ENCODE results near the gene SHC4.
"Not testable (repeated sequence)": the region's sequence is repeated elsewhere in the genome, so short reads cannot be mapped to it uniquely, and the experiment has no call there.

Gene SHC4

DNA sequence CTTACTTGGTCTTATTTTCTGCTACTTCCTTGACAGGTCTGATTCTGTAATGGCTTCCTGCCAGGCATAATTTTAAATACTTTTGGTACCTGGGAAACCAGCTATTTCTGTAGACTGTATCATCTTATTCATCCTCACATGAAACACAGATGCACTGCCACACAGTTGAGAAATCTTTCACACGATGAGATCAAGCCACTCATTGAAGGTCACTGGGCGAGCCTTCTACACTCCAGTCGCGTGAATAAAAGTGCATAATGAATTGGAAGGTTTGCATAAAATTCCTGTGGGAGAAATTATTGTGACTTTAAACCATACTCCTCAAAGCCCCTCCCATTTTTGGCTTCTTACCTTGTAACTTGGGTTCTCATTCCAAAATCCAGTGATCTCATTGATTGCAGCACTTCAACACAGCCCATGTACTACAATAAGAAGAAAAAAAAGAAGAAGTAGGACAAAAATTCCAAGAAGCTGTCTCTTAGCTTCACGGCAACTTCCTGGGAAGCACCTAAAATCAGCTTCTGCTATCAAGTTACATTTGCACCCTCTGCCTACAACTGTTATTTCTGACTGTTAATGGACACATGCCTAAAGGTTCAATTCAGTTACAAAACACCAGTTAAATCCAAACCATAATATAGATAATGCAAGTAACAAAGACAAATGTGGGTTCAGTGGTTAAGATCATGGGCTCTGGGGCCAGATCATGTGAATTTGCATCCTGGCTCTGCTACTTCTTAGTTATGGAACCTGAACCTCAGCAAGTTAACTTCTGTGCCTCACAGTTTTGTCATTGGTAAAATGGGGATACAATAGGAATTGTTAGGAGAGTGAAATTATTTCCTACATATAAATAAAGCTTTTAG is 39.0 kb downstream of the SHC4 start:
- DNase-seq (ENCODE audit: low read depth), result no peak

- no peak for DNase-seq (ENCODE audit: low read depth)
Observed at GRCh38 chr15:48922046-48922445, 41.7 kb downstream of the SHC4 start.

- no peak for DNase-seq (ENCODE audit: low read depth)
Observed at GRCh38 chr15:48916721-48917120, 47.0 kb downstream of the SHC4 start.

DNA sequence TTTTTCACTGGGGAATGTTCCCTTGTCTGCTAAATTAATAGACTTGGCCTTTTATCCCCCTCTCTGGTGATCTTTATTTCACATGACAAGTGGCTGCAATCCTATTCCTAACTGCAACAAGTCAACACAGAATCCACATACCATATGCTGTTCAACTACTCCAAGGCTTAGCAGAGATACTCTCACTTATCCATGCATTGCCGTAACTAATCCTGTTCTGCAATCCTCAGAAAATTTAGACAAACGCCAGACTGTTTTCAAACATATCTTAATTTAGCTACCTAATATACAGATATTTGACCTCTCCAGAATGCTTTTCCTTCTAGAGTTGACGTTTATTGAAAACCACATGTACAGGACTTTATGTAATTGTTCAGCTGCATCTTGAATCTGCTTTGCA is 47.9 kb downstream of the SHC4 start:
- no peak for DNase-seq (ENCODE audit: low read depth)

DNA sequence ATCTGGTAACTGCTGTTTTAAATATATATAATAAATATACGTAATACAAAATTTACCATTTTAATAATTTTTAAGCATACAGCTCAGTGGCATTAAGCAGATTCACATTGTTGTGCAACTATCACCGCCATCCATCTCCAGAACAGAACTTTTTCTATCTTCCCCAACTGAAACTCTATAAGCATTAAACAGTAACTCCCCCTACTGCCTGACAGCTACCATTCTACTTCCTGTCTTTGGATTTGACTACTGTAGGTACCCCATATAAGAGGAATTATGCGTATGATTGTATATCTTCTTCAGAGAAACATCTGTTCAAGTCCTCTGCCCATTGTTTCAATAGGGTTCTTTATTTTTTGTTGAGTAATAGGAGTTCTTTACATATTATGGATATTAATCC is 49.0 kb downstream of the SHC4 start:
- no peak for DNase-seq (ENCODE audit: low read depth)

- no peak for DNase-seq (ENCODE audit: low read depth)
Observed at GRCh38 chr15:48913141-48913540, 50.6 kb downstream of the SHC4 start.

DNA sequence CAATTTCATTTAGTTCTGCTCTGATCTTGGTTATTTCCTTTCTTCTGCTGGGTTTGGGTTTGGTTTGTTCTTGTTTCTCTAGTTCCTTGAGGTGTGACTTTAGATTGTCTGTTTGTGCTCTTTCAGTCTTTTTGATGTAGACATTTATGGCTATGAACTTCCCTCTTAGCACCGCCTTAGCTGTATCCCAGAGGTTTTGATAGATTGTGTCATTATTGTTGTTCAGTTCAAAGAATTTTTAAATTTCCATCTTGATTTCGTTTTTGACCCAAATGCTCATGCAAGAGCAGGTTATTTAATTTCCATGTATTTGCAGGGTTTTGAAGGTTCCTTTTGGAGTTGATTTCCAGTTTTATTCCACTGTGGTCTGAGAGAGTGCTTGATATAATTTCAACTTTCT is 53.2 kb downstream of the SHC4 start:
- DNase-seq (ENCODE audit: low read depth), result not testable (repeated sequence)

DNA sequence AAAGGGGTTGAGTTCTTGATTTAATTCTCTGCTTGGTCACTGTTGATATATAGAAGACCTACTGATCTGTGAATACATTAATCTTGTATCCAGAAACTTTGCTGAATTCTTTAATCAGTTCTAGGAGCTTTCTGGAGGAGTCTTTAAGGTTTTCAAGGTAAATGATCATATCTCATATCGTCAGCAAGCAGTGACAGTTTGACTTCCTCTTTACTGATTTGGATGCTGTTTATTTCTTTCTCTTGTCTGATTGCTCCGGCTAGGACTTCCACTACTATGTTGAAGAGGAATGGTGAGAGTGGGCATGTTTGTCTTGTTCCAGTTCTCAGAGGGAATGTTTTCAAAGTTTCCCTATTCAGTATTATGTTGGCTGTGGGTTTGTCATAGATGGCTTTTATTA is 54.4 kb downstream of the SHC4 start:
- DNase-seq (ENCODE audit: low read depth), result not testable (repeated sequence)

DNA sequence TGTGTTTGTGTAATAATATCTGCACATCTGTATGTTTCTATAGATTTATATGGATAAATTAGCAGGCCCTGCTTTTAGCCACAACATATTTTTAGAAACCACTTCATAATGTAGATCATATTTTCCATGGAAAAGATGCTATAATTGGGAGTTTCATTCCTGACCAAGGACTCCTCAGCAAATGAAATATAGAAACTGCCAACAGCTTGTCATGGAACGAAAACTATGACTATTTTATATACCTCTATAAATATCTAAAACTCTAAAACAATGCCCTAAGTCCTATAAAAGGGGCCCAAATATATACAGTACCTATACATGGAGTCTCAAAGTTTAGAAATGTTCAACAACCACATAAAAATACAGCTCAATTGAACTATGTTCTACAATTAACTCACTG is 57.9 kb downstream of the SHC4 start:
- DNase-seq (ENCODE audit: low read depth), result no peak

- DNase-seq (ENCODE audit: low read depth), result no peak
Observed at GRCh38 chr15:48905216-48905615, 58.5 kb downstream of the SHC4 start.

GRCh38 chr15:48904758-48905157 is 59.0 kb downstream of the SHC4 start:
- no peak for DNase-seq (ENCODE audit: low read depth)

- no peak for DNase-seq (ENCODE audit: low read depth)
Observed at GRCh38 chr15:48899793-48900192, 63.9 kb downstream of the SHC4 start.

- DNase-seq (ENCODE audit: low read depth), result no peak
Observed at GRCh38 chr15:48898446-48898845, 65.3 kb downstream of the SHC4 start.

GRCh38 chr15:48898032-48898431 is 65.7 kb downstream of the SHC4 start:
- no peak for DNase-seq (ENCODE audit: low read depth)

- no peak for DNase-seq (ENCODE audit: low read depth)
Observed at GRCh38 chr15:48896869-48897814, 66.6 kb downstream of the SHC4 start.

DNA sequence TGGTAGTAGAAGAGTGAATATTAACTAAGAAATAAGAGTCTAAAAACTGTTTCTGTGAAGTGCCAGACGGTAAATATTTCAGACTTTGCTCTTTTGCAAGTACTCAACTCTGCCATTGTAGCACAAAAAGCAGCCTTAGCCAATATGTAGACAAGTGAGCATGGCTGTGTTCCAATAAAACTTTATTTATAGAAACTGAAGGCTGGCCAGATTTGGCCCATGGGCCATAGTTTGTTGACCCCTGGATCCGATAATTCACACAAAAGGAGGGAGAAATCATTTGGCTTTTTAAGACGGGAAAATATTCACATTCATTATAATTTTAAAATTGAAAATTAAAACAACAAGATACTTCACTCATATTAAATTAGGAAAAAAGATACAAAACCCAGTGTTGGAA is 70.4 kb downstream of the SHC4 start:
- no peak for DNase-seq (ENCODE audit: low read depth)

- no peak for DNase-seq (ENCODE audit: low read depth)
Observed at GRCh38 chr15:48891232-48891765, 72.4 kb downstream of the SHC4 start.

- DNase-seq (ENCODE audit: low read depth), result no peak
Observed at GRCh38 chr15:48890375-48890972, 73.2 kb downstream of the SHC4 start.

DNA sequence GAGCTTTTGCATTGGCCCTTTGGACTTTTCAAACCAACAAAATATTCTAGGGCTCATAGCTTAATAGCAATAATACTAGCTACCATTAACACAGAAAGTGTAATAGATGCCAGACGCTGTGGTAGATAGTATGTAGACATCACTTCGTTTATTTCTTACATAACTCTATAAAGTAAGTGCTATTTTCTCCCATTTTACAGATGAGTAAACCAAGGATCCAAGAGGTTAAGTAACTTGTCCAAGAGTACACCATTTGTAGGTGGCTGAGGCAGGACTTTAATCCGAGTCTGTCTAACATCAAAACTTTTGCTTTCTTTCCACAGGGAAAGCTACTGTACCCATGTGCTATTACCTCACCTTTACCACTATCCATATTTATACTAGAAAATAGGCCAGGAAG is 73.8 kb downstream of the SHC4 start:
- no peak for DNase-seq (ENCODE audit: low read depth)

DNA sequence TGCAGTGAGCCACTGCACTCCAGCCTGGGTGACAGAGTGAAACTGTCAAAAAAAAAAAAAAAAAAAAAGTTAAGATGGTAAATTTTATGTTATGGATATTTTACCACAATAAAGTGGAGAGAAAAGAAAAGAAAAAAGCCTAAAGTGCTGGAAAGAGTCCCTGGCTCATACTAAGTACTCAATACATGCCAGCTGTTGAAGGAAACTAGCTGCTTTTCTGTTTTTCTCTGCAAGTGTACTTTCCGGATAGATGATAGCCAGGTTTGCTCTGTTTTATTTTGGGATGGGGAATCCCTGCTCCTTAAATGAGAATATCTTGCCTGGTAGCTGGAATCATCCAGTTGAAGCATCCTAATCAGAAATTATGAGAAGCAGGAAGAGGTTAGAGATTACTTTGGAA is 74.9 kb downstream of the SHC4 start:
- DNase-seq (ENCODE audit: low read depth), result no peak

- no peak for DNase-seq (ENCODE audit: low read depth)
Observed at GRCh38 chr15:48888191-48888590, 75.5 kb downstream of the SHC4 start.

- DNase-seq (ENCODE audit: low read depth), result no peak
Observed at GRCh38 chr15:48887144-48887543, 76.6 kb downstream of the SHC4 start.
